IPS-15b (cell line): ENCODE measurements around the gene HMGB3.

ENCODE experiments used
- H3K27me3 ChIP-seq: one replicate; pipeline ENCODE4 v1.6.1; 2013; ENCODE audit warnings: low read length; ENCODE audit not compliant: control insufficient read depth, insufficient read depth
- H3K36me3 ChIP-seq: one replicate; pipeline ENCODE4 v1.6.1; 2013; ENCODE audit warnings: low read length; ENCODE audit not compliant: control insufficient read depth, insufficient read depth
- H3K4me1 ChIP-seq: one replicate; pipeline ENCODE4 v1.6.1; 2013; ENCODE audit warnings: mild to moderate bottlenecking, low read length; ENCODE audit not compliant: control insufficient read depth, insufficient read depth
- H3K4me3 ChIP-seq: one replicate; pipeline ENCODE4 v1.5.1; 2013; ENCODE audit warnings: low read depth, low read length
- H3K9ac ChIP-seq: one replicate; pipeline ENCODE4 v1.6.1; 2013; ENCODE audit warnings: low read depth, mild to moderate bottlenecking, low read length
- H3K9me3 ChIP-seq: one replicate; pipeline ENCODE4 v1.6.1; 2013; ENCODE audit warnings: mild to moderate bottlenecking, low read length; ENCODE audit not compliant: control insufficient read depth, insufficient read depth

The HMGB3 gene

GRCh38 chrX:151013164-151013743 is 30.1 kb downstream of the HMGB3 start:
- H3K4me3 ChIP-seq, result no peak overlapping the region
- no peaks in the 10 kb centered on the region for H3K36me3 ChIP-seq
- H3K9me3 ChIP-seq, result no peaks in the 10 kb centered on the region
- no peaks in the 10 kb centered on the region for H3K4me1 ChIP-seq
- H3K9ac ChIP-seq, result no peak overlapping the region
- no peaks in the 10 kb centered on the region for H3K27me3 ChIP-seq

- Histone ChIP-seq H3K4me1 (no peaks in the 10 kb centered on the region), H3K4me3 (no peak overlapping the region), H3K27me3 (no peaks in the 10 kb centered on the region), H3K9ac (no peak overlapping the region), H3K9me3 (no peaks in the 10 kb centered on the region), H3K36me3 (no peaks in the 10 kb centered on the region)
Measured at GRCh38 chrX:151015684-151016083, 32.5 kb downstream of the HMGB3 start.

- H3K9me3 ChIP-seq, result no peaks in the 10 kb centered on the region
- no peak overlapping the region for H3K9ac ChIP-seq
- no peaks in the 10 kb centered on the region for H3K36me3 ChIP-seq
- H3K4me1 ChIP-seq, result no peaks in the 10 kb centered on the region
- H3K4me3 ChIP-seq, result no peak overlapping the region
- no peaks in the 10 kb centered on the region for H3K27me3 ChIP-seq
Measured at GRCh38 chrX:151019856-151020255, 36.7 kb downstream of the HMGB3 start.

GRCh38 chrX:151030845-151031244 is 47.7 kb downstream of the HMGB3 start:
- H3K4me1 ChIP-seq, result no peaks in the 10 kb centered on the region
- H3K4me3 ChIP-seq, result no peak overlapping the region
- H3K36me3 ChIP-seq, result no peaks in the 10 kb centered on the region
- H3K27me3 ChIP-seq, result no peaks in the 10 kb centered on the region
- H3K9me3 ChIP-seq, result peaks cover 4% of the 10 kb centered on the region
- no peak overlapping the region for H3K9ac ChIP-seq

- Histone ChIP-seq H3K9ac (no peak overlapping the region), H3K4me3 (no peak overlapping the region), H3K36me3 (no peaks in the 10 kb centered on the region), H3K4me1 (no peaks in the 10 kb centered on the region), H3K9me3 (peaks cover 4% of the 10 kb centered on the region), H3K27me3 (no peaks in the 10 kb centered on the region)
Measured at GRCh38 chrX:151031391-151031975, 48.3 kb downstream of the HMGB3 start.

GRCh38 chrX:151039351-151039750 is 56.2 kb downstream of the HMGB3 start:
- peaks cover 3% of the 10 kb centered on the region for H3K9me3 ChIP-seq
- H3K9ac ChIP-seq, result no peak overlapping the region
- no peaks in the 10 kb centered on the region for H3K36me3 ChIP-seq
- no peaks in the 10 kb centered on the region for H3K4me1 ChIP-seq
- no peak overlapping the region for H3K4me3 ChIP-seq
- H3K27me3 ChIP-seq, result no peaks in the 10 kb centered on the region
